ENCODE data around the gene DYRK2.

GRCh38 chr12:67676624-67677023 is 28.1 kb downstream of the DYRK2 start:
- no peak for TF ChIP-seq CTCF (IDR thresholded peaks at IDR 0.05)
- no peak for TF ChIP-seq POLR2A (IDR thresholded peaks at IDR 0.05)
